GM23338 (cell line): ENCODE results near the gene CUL7. TPM values are rescaled to one million over a fixed set of nuclear protein-coding genes. Genes with fewer than 3 reads are reported as not detected.

Experiments
- ATAC-seq: fragments of 200-7000 bp; cut with Tn5 transposase; 3 replicates; pipeline ENCODE4 v1.9.1; 2020
- DNase-seq: peaks from one replicate; pipeline ENCODE4 v3.0.0-alpha.2; 2015; ENCODE audit warnings: low spot score
- H2AFZ ChIP-seq: fragments of 200-600 bp; sonication (generic); 2 replicates; pipeline ENCODE4 v1.8.0; 2016; ENCODE audit warnings: antibody characterized with exemption, mild to moderate bottlenecking, moderate library complexity
- H3F3A ChIP-seq: fragments of 200-600 bp; sonication (generic); replicated peaks from 2 replicates; pipeline ENCODE4 v1.8.0; 2017; ENCODE audit warnings: antibody characterized with exemption, mixed run types, low read depth
- H3K27ac ChIP-seq: fragments of 200-600 bp; sonication (generic); 2 replicates; pipeline ENCODE4 v1.6.1; 2016; ENCODE audit warnings: low read depth
- H3K27me3 ChIP-seq: fragments of 200-600 bp; sonication (generic); 2 replicates; pipeline ENCODE4 v1.8.0; 2016; ENCODE audit warnings: mild to moderate bottlenecking, mixed run types, moderate library complexity; ENCODE audit not compliant: insufficient read depth
- H3K36me3 ChIP-seq: fragments of 200-600 bp; sonication (generic); 2 replicates; pipeline ENCODE4 v1.8.0; 2016; ENCODE audit warnings: mild to moderate bottlenecking; ENCODE audit not compliant: insufficient read depth
- H3K4me1 ChIP-seq: fragments of 200-600 bp; sonication (generic); 2 replicates; pipeline ENCODE4 v1.8.0; 2016; ENCODE audit warnings: mild to moderate bottlenecking, moderate library complexity; ENCODE audit not compliant: insufficient read depth
- H3K4me2 ChIP-seq: fragments of 200-600 bp; sonication (generic); 2 replicates; pipeline ENCODE4 v1.7.1; 2017; ENCODE audit warnings: mixed run types
- H3K4me3 ChIP-seq: fragments of 200-600 bp; sonication (generic); 2 replicates; pipeline ENCODE4 v1.6.1; 2016; ENCODE audit warnings: mixed run types
- H3K79me2 ChIP-seq: fragments of 200-600 bp; sonication (generic); replicated peaks from 2 replicates; pipeline ENCODE4 v1.8.0; 2017; ENCODE audit warnings: mild to moderate bottlenecking; ENCODE audit not compliant: insufficient read depth
- H3K9me2 ChIP-seq: fragments of 200-600 bp; sonication (generic); 2 replicates; pipeline ENCODE4 v1.8.0; 2017; ENCODE audit not compliant: insufficient read depth
- H4K20me1 ChIP-seq: fragments of 200-600 bp; sonication (generic); replicated peaks from 2 replicates; pipeline ENCODE4 v1.8.0; 2017; ENCODE audit warnings: mild to moderate bottlenecking; ENCODE audit not compliant: insufficient read depth
- H3K27ac Mint-ChIP-seq: 2 replicates; pipeline ENCODE4 v1.8.0; 2020; ENCODE audit warnings: inconsistent platforms, mild to moderate bottlenecking, moderate library complexity, mixed read lengths
- H3K27me3 Mint-ChIP-seq: 3 replicates; pipeline ENCODE4 v1.8.0; 2022; ENCODE audit warnings: low read depth, mild to moderate bottlenecking, moderate library complexity, mixed read lengths, inconsistent platforms; ENCODE audit not compliant: insufficient read depth, poor library complexity
- H3K36me3 Mint-ChIP-seq: 3 replicates; pipeline ENCODE4 v1.8.0; 2021; ENCODE audit warnings: low read depth, mild to moderate bottlenecking, inconsistent platforms, moderate library complexity, mixed read lengths
- H3K4me1 Mint-ChIP-seq: 3 replicates; pipeline ENCODE4 v1.8.0; 2020; ENCODE audit warnings: mild to moderate bottlenecking, inconsistent platforms, mixed read lengths
- H3K4me3 Mint-ChIP-seq: 3 replicates; pipeline ENCODE4 v1.8.0; 2021; ENCODE audit warnings: moderate library complexity, mild to moderate bottlenecking, inconsistent platforms, mixed read lengths
- H3K9me3 Mint-ChIP-seq: 3 replicates; pipeline ENCODE4 v1.8.0; 2020; ENCODE audit warnings: moderate library complexity, mild to moderate bottlenecking, inconsistent platforms, mixed read lengths
- CREB1 ChIP-seq: fragments of 250-450 bp; sonication (Bioruptor Pico); IDR thresholded peaks from 2 replicates; pipeline ENCODE4 v1.5.0; 2020; ENCODE audit warnings: low read depth, mild to moderate bottlenecking, moderate library complexity
- EZH2 ChIP-seq: fragments of 200-600 bp; sonication (generic); IDR thresholded peaks from one replicate; pipeline ENCODE4 v1.8.0; 2017; ENCODE audit warnings: antibody characterized with exemption, mild to moderate bottlenecking, low read depth; ENCODE audit not compliant: unreplicated experiment
- EZH2phosphoT487 ChIP-seq: fragments of 200-600 bp; sonication (generic); IDR thresholded peaks from one replicate; pipeline ENCODE4 v1.8.1; 2018; ENCODE audit warnings: antibody characterized with exemption; ENCODE audit not compliant: unreplicated experiment
- JUNB ChIP-seq: IDR thresholded peaks from one replicate; pipeline ENCODE4 v1.6.1; 2016; ENCODE audit warnings: antibody characterized with exemption; ENCODE audit not compliant: unreplicated experiment
- NANOG ChIP-seq: IDR thresholded peaks from 2 replicates; pipeline ENCODE4 v1.6.1; 2016; ENCODE audit warnings: antibody characterized with exemption, borderline replicate concordance
- POLR2AphosphoS5 ChIP-seq: IDR thresholded peaks from 2 replicates; pipeline ENCODE4 v1.6.1; 2016; ENCODE audit warnings: antibody characterized with exemption, low read depth
- STAT1 ChIP-seq: IDR thresholded peaks from one replicate; pipeline ENCODE4 v1.6.1; 2016; ENCODE audit warnings: antibody characterized with exemption; ENCODE audit not compliant: unreplicated experiment
- ZNF114 ChIP-seq: fragments of 250-450 bp; sonication (Bioruptor Pico); IDR thresholded peaks from 2 replicates; pipeline ENCODE4 v1.5.0; 2020; ENCODE audit warnings: mild to moderate bottlenecking, moderate library complexity
- ZNF331 ChIP-seq: fragments of 250-450 bp; sonication (Bioruptor Pico); IDR thresholded peaks from 2 replicates; pipeline ENCODE4 v1.5.0; 2020; ENCODE audit warnings: low read depth, mild to moderate bottlenecking, moderate library complexity
- polyA plus RNA-seq: library from polyadenylated mRNA; unstranded; fragments of >200 nt; fragmentation: Nextera tagmentation; extraction: Ambion mirVana; gene quantifications from 2 replicates; pipeline ENCODE4 v1.2.1, GENCODE V29; 2016
- total RNA-seq: library from RNA; depleted of rRNA; stranded (reverse); fragments of >200 nt; shearing (Covaris generic); gene quantifications from 2 replicates; pipeline ENCODE4 v1.2.3, GENCODE V29; 2014
- TF ChIP-seq, protein P1 (sequence below), 2 experiments: fragments of 200-600 bp in 1 of 2; sonication (generic) in 1 of 2; conservative IDR thresholded peaks; 2 replicates each; pipeline versions ENCODE4 v1.5.1 to v1.6.1; 2016 to 2017; ENCODE audit warnings: antibody characterized with exemption in 2 of 2, low read depth in 2 of 2, mild to moderate bottlenecking in 2 of 2, moderate library complexity in 1 of 2
- TF ChIP-seq, protein P2 (sequence below): fragments of 250-450 bp; sonication (Bioruptor Pico); IDR thresholded peaks from 2 replicates; pipeline ENCODE4 v1.5.0; 2020; ENCODE audit warnings: mild to moderate bottlenecking, moderate library complexity
- TF ChIP-seq, protein P3 (sequence below): IDR thresholded peaks from one replicate; pipeline ENCODE4 v1.6.1; 2018; ENCODE audit warnings: antibody characterized with exemption; ENCODE audit not compliant: unreplicated experiment
- TF ChIP-seq, protein P4 (sequence below): IDR thresholded peaks from 2 replicates; pipeline ENCODE4 v1.6.1; 2016; ENCODE audit warnings: antibody characterized with exemption

Gene CUL7
- total and polyA plus RNA-seq, 2 experiments from 2014 or later: 3.4 to 13.2 TPM

DNA sequence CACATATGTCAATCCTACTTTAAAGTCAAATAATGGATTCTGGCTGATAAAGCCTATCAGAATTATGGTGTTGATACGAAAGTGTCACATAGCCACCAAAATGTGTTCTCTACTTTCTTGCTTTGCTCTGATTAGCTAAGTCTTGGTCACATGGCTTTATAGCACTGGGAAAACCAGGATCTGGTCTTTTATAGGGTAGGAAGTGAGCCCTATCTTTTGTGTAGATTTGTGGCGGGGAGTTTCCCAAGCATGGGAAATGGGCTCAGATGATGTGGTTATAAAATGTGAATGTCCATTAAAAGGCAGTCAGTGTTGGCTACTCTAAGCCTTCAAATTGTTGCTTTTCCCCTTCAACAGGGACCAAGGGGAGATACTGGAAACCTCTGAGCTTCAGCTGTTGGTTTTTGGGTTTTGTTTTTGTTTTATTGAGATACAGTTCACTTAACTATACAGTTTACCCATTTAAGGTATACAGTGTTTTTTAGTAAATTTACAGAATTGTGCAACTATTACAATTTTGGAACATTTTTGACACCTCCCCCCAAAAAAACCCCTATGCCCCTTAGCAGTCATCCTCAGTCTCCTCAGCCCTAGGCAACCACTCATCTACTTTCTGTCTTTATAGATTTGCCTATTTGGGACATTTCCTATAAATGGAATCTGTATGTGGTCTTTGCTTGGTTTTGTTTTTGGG is 20.0 kb downstream of the CUL7 start:
- Mint-ChIP-seq H3K4me1 (no peaks in the 10 kb centered on the region), H3K36me3 (peaks cover 76% of the 10 kb centered on the region), H3K27me3 (peaks cover 3% of the 10 kb centered on the region), H3K27ac (no peak overlapping the region), H3K9me3 (no peaks in the 10 kb centered on the region), H3K4me3 (no peak overlapping the region)
- Histone ChIP-seq H3K27me3 (no peaks in the 10 kb centered on the region), H3K4me3 (no peak overlapping the region), H3K4me1 (no peaks in the 10 kb centered on the region), H3K4me2 (no peak overlapping the region), H2AFZ (no peak overlapping the region), H4K20me1 (peaks cover 12% of the 10 kb centered on the region), H3K27ac (no peak overlapping the region), H3K9me2 (no peaks in the 10 kb centered on the region), H3F3A (peaks cover 21% of the 10 kb centered on the region; the same call in 1 of the 2 replicates), H3K79me2 (no peaks in the 10 kb centered on the region), H3K36me3 (peaks cover 17% of the 10 kb centered on the region)
- TF ChIP-seq, protein P1, sequence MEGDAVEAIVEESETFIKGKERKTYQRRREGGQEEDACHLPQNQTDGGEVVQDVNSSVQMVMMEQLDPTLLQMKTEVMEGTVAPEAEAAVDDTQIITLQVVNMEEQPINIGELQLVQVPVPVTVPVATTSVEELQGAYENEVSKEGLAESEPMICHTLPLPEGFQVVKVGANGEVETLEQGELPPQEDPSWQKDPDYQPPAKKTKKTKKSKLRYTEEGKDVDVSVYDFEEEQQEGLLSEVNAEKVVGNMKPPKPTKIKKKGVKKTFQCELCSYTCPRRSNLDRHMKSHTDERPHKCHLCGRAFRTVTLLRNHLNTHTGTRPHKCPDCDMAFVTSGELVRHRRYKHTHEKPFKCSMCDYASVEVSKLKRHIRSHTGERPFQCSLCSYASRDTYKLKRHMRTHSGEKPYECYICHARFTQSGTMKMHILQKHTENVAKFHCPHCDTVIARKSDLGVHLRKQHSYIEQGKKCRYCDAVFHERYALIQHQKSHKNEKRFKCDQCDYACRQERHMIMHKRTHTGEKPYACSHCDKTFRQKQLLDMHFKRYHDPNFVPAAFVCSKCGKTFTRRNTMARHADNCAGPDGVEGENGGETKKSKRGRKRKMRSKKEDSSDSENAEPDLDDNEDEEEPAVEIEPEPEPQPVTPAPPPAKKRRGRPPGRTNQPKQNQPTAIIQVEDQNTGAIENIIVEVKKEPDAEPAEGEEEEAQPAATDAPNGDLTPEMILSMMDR (conservative IDR thresholded peaks at IDR 0.05; ENCODE audit: low read depth in 2 of 2): no peak
- TF ChIP-seq NANOG (no peak), ZNF331 (CRISPR knock-in tag) (no peak), ZNF114 (CRISPR knock-in tag) (no peak), STAT1 (no peak), CREB1 (CRISPR knock-in tag) (no peak), JUNB (no peak), EZH2 (no peak), EZH2phosphoT487 (no peak), POLR2AphosphoS5 (no peak)
- TF ChIP-seq, protein P2, sequence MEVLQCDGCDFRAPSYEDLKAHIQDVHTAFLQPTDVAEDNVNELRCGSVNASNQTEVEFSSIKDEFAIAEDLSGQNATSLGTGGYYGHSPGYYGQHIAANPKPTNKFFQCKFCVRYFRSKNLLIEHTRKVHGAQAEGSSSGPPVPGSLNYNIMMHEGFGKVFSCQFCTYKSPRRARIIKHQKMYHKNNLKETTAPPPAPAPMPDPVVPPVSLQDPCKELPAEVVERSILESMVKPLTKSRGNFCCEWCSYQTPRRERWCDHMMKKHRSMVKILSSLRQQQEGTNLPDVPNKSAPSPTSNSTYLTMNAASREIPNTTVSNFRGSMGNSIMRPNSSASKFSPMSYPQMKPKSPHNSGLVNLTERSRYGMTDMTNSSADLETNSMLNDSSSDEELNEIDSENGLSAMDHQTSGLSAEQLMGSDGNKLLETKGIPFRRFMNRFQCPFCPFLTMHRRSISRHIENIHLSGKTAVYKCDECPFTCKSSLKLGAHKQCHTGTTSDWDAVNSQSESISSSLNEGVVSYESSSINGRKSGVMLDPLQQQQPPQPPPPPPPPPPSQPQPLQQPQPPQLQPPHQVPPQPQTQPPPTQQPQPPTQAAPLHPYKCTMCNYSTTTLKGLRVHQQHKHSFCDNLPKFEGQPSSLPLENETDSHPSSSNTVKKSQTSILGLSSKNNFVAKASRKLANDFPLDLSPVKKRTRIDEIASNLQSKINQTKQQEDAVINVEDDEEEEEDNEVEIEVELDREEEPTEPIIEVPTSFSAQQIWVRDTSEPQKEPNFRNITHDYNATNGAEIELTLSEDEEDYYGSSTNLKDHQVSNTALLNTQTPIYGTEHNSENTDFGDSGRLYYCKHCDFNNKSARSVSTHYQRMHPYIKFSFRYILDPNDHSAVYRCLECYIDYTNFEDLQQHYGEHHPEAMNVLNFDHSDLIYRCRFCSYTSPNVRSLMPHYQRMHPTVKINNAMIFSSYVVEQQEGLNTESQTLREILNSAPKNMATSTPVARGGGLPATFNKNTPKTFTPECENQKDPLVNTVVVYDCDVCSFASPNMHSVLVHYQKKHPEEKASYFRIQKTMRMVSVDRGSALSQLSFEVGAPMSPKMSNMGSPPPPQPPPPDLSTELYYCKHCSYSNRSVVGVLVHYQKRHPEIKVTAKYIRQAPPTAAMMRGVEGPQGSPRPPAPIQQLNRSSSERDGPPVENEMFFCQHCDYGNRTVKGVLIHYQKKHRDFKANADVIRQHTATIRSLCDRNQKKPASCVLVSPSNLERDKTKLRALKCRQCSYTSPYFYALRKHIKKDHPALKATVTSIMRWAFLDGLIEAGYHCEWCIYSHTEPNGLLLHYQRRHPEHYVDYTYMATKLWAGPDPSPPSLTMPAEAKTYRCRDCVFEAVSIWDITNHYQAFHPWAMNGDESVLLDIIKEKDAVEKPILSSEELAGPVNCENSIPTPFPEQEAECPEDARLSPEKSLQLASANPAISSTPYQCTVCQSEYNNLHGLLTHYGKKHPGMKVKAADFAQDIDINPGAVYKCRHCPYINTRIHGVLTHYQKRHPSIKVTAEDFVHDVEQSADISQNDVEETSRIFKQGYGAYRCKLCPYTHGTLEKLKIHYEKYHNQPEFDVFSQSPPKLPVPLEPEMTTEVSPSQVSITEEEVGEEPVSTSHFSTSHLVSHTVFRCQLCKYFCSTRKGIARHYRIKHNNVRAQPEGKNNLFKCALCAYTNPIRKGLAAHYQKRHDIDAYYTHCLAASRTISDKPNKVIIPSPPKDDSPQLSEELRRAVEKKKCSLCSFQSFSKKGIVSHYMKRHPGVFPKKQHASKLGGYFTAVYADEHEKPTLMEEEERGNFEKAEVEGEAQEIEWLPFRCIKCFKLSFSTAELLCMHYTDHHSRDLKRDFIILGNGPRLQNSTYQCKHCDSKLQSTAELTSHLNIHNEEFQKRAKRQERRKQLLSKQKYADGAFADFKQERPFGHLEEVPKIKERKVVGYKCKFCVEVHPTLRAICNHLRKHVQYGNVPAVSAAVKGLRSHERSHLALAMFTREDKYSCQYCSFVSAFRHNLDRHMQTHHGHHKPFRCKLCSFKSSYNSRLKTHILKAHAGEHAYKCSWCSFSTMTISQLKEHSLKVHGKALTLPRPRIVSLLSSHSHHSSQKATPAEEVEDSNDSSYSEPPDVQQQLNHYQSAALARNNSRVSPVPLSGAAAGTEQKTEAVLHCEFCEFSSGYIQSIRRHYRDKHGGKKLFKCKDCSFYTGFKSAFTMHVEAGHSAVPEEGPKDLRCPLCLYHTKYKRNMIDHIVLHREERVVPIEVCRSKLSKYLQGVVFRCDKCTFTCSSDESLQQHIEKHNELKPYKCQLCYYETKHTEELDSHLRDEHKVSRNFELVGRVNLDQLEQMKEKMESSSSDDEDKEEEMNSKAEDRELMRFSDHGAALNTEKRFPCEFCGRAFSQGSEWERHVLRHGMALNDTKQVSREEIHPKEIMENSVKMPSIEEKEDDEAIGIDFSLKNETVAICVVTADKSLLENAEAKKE (CRISPR knock-in tag): no peak
- TF ChIP-seq, protein P3, sequence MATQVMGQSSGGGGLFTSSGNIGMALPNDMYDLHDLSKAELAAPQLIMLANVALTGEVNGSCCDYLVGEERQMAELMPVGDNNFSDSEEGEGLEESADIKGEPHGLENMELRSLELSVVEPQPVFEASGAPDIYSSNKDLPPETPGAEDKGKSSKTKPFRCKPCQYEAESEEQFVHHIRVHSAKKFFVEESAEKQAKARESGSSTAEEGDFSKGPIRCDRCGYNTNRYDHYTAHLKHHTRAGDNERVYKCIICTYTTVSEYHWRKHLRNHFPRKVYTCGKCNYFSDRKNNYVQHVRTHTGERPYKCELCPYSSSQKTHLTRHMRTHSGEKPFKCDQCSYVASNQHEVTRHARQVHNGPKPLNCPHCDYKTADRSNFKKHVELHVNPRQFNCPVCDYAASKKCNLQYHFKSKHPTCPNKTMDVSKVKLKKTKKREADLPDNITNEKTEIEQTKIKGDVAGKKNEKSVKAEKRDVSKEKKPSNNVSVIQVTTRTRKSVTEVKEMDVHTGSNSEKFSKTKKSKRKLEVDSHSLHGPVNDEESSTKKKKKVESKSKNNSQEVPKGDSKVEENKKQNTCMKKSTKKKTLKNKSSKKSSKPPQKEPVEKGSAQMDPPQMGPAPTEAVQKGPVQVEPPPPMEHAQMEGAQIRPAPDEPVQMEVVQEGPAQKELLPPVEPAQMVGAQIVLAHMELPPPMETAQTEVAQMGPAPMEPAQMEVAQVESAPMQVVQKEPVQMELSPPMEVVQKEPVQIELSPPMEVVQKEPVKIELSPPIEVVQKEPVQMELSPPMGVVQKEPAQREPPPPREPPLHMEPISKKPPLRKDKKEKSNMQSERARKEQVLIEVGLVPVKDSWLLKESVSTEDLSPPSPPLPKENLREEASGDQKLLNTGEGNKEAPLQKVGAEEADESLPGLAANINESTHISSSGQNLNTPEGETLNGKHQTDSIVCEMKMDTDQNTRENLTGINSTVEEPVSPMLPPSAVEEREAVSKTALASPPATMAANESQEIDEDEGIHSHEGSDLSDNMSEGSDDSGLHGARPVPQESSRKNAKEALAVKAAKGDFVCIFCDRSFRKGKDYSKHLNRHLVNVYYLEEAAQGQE: no peak
- TF ChIP-seq, protein P4, sequence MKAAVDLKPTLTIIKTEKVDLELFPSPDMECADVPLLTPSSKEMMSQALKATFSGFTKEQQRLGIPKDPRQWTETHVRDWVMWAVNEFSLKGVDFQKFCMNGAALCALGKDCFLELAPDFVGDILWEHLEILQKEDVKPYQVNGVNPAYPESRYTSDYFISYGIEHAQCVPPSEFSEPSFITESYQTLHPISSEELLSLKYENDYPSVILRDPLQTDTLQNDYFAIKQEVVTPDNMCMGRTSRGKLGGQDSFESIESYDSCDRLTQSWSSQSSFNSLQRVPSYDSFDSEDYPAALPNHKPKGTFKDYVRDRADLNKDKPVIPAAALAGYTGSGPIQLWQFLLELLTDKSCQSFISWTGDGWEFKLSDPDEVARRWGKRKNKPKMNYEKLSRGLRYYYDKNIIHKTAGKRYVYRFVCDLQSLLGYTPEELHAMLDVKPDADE: no peak
- ATAC-seq: no peak
- DNase-seq: no peak
